Liver (tissue), 9 donors: ENCODE measurements around the gene ZDHHC22. TPM values are rescaled to one million over a fixed set of nuclear protein-coding genes. Genes with fewer than 3 reads are reported as not detected.

ENCODE experiments used
- DNase-seq: peaks from one replicate; pipeline ENCODE4 v3.0.0-alpha.2; 2017; ENCODE audit warnings: low spot score
- H3K27ac ChIP-seq, 2 donors: one replicate each; pipeline ENCODE4 v1.7.0; 2013; ENCODE audit warnings: inconsistent platforms in 2 of 2, low read length in 2 of 2, control low read depth in 1 of 2, low read depth in 1 of 2, mild to moderate bottlenecking in 1 of 2
- H3K27me3 ChIP-seq, 4 donors: one replicate each; pipeline versions ENCODE4 v1.6.1 to v1.7.0; 2013; ENCODE audit warnings: low read length in 3 of 4, inconsistent platforms in 1 of 4, mild to moderate bottlenecking in 1 of 4, moderate library complexity in 1 of 4; ENCODE audit not compliant: control insufficient read depth in 4 of 4, insufficient read depth in 4 of 4
- H3K36me3 ChIP-seq, 4 donors: one replicate each; pipeline versions ENCODE4 v1.6.1 to v1.7.0; 2013; ENCODE audit warnings: low read length in 3 of 4, mild to moderate bottlenecking in 3 of 4, low read depth in 1 of 4, moderate library complexity in 1 of 4; ENCODE audit not compliant: control insufficient read depth in 4 of 4, insufficient read depth in 3 of 4
- H3K4me1 ChIP-seq, 4 donors: one replicate each; pipeline versions ENCODE4 v1.6.1 to v1.7.0; 2013; ENCODE audit warnings: low read length in 3 of 4, mild to moderate bottlenecking in 3 of 4, moderate library complexity in 1 of 4; ENCODE audit not compliant: control insufficient read depth in 4 of 4, insufficient read depth in 4 of 4
- H3K4me3 ChIP-seq, 3 donors: one replicate each; pipeline versions ENCODE4 v1.6.1 to v1.7.0; 2013; ENCODE audit warnings: low read length in 3 of 3, control low read depth in 1 of 3, low read depth in 1 of 3, mild to moderate bottlenecking in 1 of 3
- H3K9ac ChIP-seq, 2 donors: one replicate each; pipeline ENCODE4 v1.7.0; 2013; ENCODE audit warnings: low read length in 2 of 2, mild to moderate bottlenecking in 2 of 2, moderate library complexity in 2 of 2, control low read depth in 1 of 2, low read depth in 1 of 2
- H3K9me3 ChIP-seq, 4 donors: one replicate each; pipeline versions ENCODE4 v1.6.1 to v1.7.0; 2013; ENCODE audit warnings: low read length in 3 of 4; ENCODE audit not compliant: control insufficient read depth in 4 of 4
- ATF3 ChIP-seq: IDR thresholded peaks from 2 replicates; pipeline ENCODE4 v1.6.1; 2016; ENCODE audit warnings: antibody characterized with exemption
- EGR1 ChIP-seq, 2 donors: IDR thresholded peaks; 2 replicates each; pipeline ENCODE4 v1.6.1; 2016 to 2018; ENCODE audit warnings: antibody characterized with exemption in 2 of 2, low read depth in 2 of 2
- FOXA1 ChIP-seq: IDR thresholded peaks from 2 replicates; pipeline ENCODE4 v1.6.1; 2016; ENCODE audit warnings: antibody characterized with exemption
- FOXA2 ChIP-seq: IDR thresholded peaks from 2 replicates; pipeline ENCODE4 v1.6.1; 2016; ENCODE audit warnings: antibody characterized with exemption
- GABPA ChIP-seq, 2 donors: IDR thresholded peaks in 1 of 2; conservative IDR thresholded peaks in 1 of 2; 2 replicates each; pipeline ENCODE4 v1.6.1; 2016; ENCODE audit warnings: antibody characterized with exemption in 2 of 2, mild to moderate bottlenecking in 1 of 2, moderate library complexity in 1 of 2
- HNF4A ChIP-seq, 2 donors: conservative IDR thresholded peaks; 2 replicates each; pipeline ENCODE4 v1.6.1; 2016; ENCODE audit warnings: antibody characterized with exemption in 2 of 2, mild to moderate bottlenecking in 2 of 2
- HNF4G ChIP-seq: IDR thresholded peaks from 2 replicates; pipeline ENCODE4 v1.6.1; 2016; ENCODE audit warnings: antibody characterized with exemption
- JUND ChIP-seq, 2 donors: IDR thresholded peaks; 2 replicates each; pipeline ENCODE4 v1.6.1; 2016; ENCODE audit warnings: antibody characterized with exemption in 2 of 2
- MAX ChIP-seq: IDR thresholded peaks from 2 replicates; pipeline ENCODE4 v1.6.1; 2016; ENCODE audit warnings: antibody characterized with exemption
- NR2F2 ChIP-seq: IDR thresholded peaks from 2 replicates; pipeline ENCODE4 v1.6.1; 2016; ENCODE audit warnings: antibody characterized with exemption
- RAD21 ChIP-seq, 2 donors: IDR thresholded peaks; 2 replicates each; pipeline ENCODE4 v1.6.1; 2016; ENCODE audit warnings: antibody characterized with exemption in 2 of 2, mild to moderate bottlenecking in 2 of 2
- RXRA ChIP-seq, 2 donors: IDR thresholded peaks; 2 replicates each; pipeline ENCODE4 v1.6.1; 2017 to 2018; ENCODE audit warnings: antibody characterized with exemption in 2 of 2, mild to moderate bottlenecking in 1 of 2
- TAF1 ChIP-seq: conservative IDR thresholded peaks from 2 replicates; pipeline ENCODE4 v1.6.1; 2016; ENCODE audit warnings: antibody characterized with exemption, mild to moderate bottlenecking
- YY1 ChIP-seq: IDR thresholded peaks from 2 replicates; pipeline ENCODE4 v1.6.1; 2016; ENCODE audit warnings: antibody characterized with exemption, mild to moderate bottlenecking
- WGBS: extraction: QIAGEN DNeasy Blood & Tissue Kit; methylation state at CpG from one replicate; pipeline ENCODE4 v1.1.7; 2013; 5-methylcytosine and 5-hydroxymethylcytosine counted together
- polyA plus RNA-seq, 2 donors: library from polyadenylated mRNA; stranded (reverse) in 1 of 2; unstranded in 1 of 2; fragments of 200-250 nt in 1 of 2; fragments of >200 nt in 1 of 2; fragmentation: Nextera tagmentation in 1 of 2; extraction: Ambion mirVana in 1 of 2; gene quantifications; one replicate each; pipeline versions ENCODE4 v1.2.1 to v1.2.3, GENCODE V29; 2013 to 2015
- total RNA-seq, 2 donors: library from RNA; depleted of rRNA; stranded (reverse); fragments of >200 nt; gene quantifications; one replicate each; pipeline ENCODE4 v1.2.3, GENCODE V29; 2014
- TF ChIP-seq, protein P1 (sequence below): fragments of 150-350 bp; IDR thresholded peaks from 2 replicates; pipeline ENCODE4 v1.5.1; 2017; ENCODE audit warnings: improper control_type of control experiment, low read depth, low read length; ENCODE audit not compliant: missing input control
- TF ChIP-seq, protein P2 (sequence below): IDR thresholded peaks from 2 replicates; pipeline ENCODE4 v1.6.1; 2016; ENCODE audit warnings: antibody characterized with exemption
- donor health status: healthy.
- donor health status: healthy.
- donor health status: healthy.
- donor health status: healthy.
- donor health status: healthy.

Gene ZDHHC22
- total and polyA plus RNA-seq, 4 donors, result not detected

- H3K9me3 ChIP-seq, result no peaks in the 10 kb centered on the region
- TF ChIP-seq HNF4G (no peak), MAX (no peak), ATF3 (no peak), YY1 (no peak), RXRA (IDR thresholded peaks at IDR 0.05) (no peak)
Measured at GRCh38 chr14:77114609-77115008, 27.0 kb downstream of the ZDHHC22 start.

DNA sequence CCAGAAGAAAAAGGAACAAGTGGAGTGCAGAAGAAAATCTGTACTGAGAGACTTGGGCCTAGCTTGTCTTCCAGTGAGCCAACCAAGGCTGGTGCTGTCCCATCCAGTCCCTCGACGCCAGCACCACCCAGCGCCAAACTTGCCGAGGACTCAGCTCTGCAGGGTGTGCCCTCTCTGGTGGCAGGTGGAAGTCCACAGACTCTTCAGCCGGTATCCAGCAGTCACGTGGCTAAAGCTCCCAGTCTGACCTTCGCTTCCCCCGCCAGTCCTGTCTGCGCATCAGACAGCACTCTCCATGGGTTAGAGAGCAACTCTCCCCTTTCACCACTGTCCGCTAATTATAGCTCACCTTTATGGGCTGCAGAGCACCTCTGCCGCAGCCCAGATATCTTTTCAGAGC is 27.9 kb downstream of the ZDHHC22 start:
- Histone ChIP-seq H3K27ac (no peak overlapping the region), H3K4me3 (no peak overlapping the region), H3K9me3 (no peaks in the 10 kb centered on the region), H3K27me3 (no peaks in the 10 kb centered on the region), H3K4me1 (no peaks in the 10 kb centered on the region), H3K9ac (no peak overlapping the region), H3K36me3 (peaks cover 11 to 54% (median 45%) of the 10 kb centered on the region in 4 donors)
- whole genome bisulfite sequencing, result 92% methylated on average over 11 of the region's 11 CpGs
- no peak for TF ChIP-seq ATF3
- no peak for TF ChIP-seq RAD21 (IDR thresholded peaks at IDR 0.05)
- no peak for TF ChIP-seq NR2F2
- peak in 1 of 2 donors; percentile 25 for TF ChIP-seq HNF4A (conservative IDR thresholded peaks at IDR 0.05)
- TF ChIP-seq YY1, result no peak
- TF ChIP-seq JUND (IDR thresholded peaks at IDR 0.05), result no peak
- no peak for TF ChIP-seq MAX
- no peak for TF ChIP-seq FOXA1
- no peak for DNase-seq

More at GRCh38 chr14:77114609-77115008, 27.0 kb downstream of the ZDHHC22 start:
- H3K4me1 ChIP-seq, result no peaks in the 10 kb centered on the region
- no peak overlapping the region for H3K9ac ChIP-seq
- no peak for DNase-seq
- H3K4me3 ChIP-seq, result no peak overlapping the region
- H3K36me3 ChIP-seq, result peaks cover 11 to 47% (median 39%) of the 10 kb centered on the region in 4 donors
- H3K27me3 ChIP-seq, result no peaks in the 10 kb centered on the region
- WGBS, result 98% methylated on average over 4 of the region's 4 CpGs
- no peak overlapping the region for H3K27ac ChIP-seq

DNA sequence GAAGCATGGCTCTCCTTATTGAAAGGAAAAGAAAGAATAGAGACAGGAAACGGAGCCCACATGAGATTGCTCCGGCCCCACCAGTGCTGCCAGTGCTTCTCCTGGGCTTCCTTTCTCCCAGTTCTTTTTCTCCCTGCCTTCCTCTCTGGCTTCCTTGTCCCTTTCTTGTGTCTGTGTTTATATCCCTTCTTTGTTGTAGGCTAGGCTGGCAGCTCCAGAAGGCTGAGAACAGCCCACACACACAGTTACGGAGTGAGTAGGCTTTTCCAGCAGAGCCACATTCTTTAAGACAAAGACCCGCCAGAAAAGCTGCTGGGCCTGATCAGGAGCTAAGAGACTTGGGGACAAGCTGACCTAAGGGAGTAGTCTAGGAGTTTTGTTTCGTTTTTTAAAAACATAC is 30.6 kb downstream of the ZDHHC22 start:
- no peak overlapping the region for H3K9ac ChIP-seq
- no peak overlapping the region for H3K27ac ChIP-seq
- no peak for TF ChIP-seq GABPA (IDR thresholded peaks at IDR 0.05 in 1 of 2, conservative IDR thresholded peaks at IDR 0.05 in 1 of 2)
- no peak for TF ChIP-seq TAF1
- TF ChIP-seq, protein P1, sequence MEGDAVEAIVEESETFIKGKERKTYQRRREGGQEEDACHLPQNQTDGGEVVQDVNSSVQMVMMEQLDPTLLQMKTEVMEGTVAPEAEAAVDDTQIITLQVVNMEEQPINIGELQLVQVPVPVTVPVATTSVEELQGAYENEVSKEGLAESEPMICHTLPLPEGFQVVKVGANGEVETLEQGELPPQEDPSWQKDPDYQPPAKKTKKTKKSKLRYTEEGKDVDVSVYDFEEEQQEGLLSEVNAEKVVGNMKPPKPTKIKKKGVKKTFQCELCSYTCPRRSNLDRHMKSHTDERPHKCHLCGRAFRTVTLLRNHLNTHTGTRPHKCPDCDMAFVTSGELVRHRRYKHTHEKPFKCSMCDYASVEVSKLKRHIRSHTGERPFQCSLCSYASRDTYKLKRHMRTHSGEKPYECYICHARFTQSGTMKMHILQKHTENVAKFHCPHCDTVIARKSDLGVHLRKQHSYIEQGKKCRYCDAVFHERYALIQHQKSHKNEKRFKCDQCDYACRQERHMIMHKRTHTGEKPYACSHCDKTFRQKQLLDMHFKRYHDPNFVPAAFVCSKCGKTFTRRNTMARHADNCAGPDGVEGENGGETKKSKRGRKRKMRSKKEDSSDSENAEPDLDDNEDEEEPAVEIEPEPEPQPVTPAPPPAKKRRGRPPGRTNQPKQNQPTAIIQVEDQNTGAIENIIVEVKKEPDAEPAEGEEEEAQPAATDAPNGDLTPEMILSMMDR, result no peak
- TF ChIP-seq, protein P2, sequence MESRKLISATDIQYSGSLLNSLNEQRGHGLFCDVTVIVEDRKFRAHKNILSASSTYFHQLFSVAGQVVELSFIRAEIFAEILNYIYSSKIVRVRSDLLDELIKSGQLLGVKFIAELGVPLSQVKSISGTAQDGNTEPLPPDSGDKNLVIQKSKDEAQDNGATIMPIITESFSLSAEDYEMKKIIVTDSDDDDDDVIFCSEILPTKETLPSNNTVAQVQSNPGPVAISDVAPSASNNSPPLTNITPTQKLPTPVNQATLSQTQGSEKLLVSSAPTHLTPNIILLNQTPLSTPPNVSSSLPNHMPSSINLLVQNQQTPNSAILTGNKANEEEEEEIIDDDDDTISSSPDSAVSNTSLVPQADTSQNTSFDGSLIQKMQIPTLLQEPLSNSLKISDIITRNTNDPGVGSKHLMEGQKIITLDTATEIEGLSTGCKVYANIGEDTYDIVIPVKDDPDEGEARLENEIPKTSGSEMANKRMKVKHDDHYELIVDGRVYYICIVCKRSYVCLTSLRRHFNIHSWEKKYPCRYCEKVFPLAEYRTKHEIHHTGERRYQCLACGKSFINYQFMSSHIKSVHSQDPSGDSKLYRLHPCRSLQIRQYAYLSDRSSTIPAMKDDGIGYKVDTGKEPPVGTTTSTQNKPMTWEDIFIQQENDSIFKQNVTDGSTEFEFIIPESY, result no peak
- TF ChIP-seq ATF3, result no peak
- no peak for TF ChIP-seq EGR1 (IDR thresholded peaks at IDR 0.05; ENCODE audit: low read depth in 2 of 2)
- TF ChIP-seq NR2F2, result no peak
- no peak for TF ChIP-seq YY1
- no peak for TF ChIP-seq RXRA (IDR thresholded peaks at IDR 0.05)
- TF ChIP-seq FOXA2, result no peak
- TF ChIP-seq JUND (IDR thresholded peaks at IDR 0.05), result no peak
- no peak for TF ChIP-seq HNF4G
- TF ChIP-seq FOXA1, result no peak
- WGBS, result 82% methylated on average over 5 of the region's 5 CpGs
- DNase-seq, result no peak
- no peaks in the 10 kb centered on the region for H3K9me3 ChIP-seq
- H3K4me3 ChIP-seq, result no peak overlapping the region
- H3K27me3 ChIP-seq, result no peaks in the 10 kb centered on the region
- peaks cover 14 to 68% (median 46%) of the 10 kb centered on the region in 4 donors for H3K36me3 ChIP-seq
- no peaks in the 10 kb centered on the region for H3K4me1 ChIP-seq
